Stomach (tissue), 9 donors: ENCODE measurements around the gene SH2D7. TPM values are rescaled to one million over a fixed set of nuclear protein-coding genes. Genes with fewer than 3 reads are reported as not detected.
A peak's percentile ranks its signal among the peaks of the same experiment; 100 is the strongest.

Experiments used
- DNase-seq, 2 donors: peaks; one replicate each; pipeline versions ENCODE4 v3.0.0 to v3.0.0-alpha.2; 2013 to 2019
- H3K27ac ChIP-seq, 5 donors: fragments of 200-600 bp in 4 of 5; sonication (generic) in 4 of 5; one replicate each; pipeline ENCODE4 v1.5.1; 2013 to 2019; ENCODE audit warnings: mild to moderate bottlenecking in 1 of 5, moderate library complexity in 1 of 5
- H3K27me3 ChIP-seq, 3 donors: fragments of 200-600 bp; sonication (generic); one replicate each; pipeline ENCODE4 v1.5.1; 2017 to 2019; ENCODE audit warnings: mixed run types in 1 of 3
- H3K36me3 ChIP-seq, 4 donors: fragments of 200-600 bp; sonication (generic); 1 replicate in 3 of 4; 2 replicates in 1 of 4; pipeline ENCODE4 v1.5.1; 2016 to 2019
- H3K4me1 ChIP-seq, 4 donors: fragments of 200-600 bp; sonication (generic); one replicate each; pipeline ENCODE4 v1.5.1; 2016 to 2019
- H3K4me3 ChIP-seq, 4 donors: fragments of 200-600 bp; sonication (generic) in 3 of 4; one replicate each; pipeline ENCODE4 v1.5.1; 2016 to 2019; ENCODE audit warnings: mild to moderate bottlenecking in 1 of 4
- H3K9me3 ChIP-seq, 4 donors: fragments of 200-600 bp; sonication (generic); one replicate each; pipeline ENCODE4 v1.5.1; 2016 to 2019
- EP300 ChIP-seq: sonication (generic); formaldehyde crosslinking; IDR thresholded peaks from one replicate; pipeline ENCODE4 v1.6.1; 2017; ENCODE audit warnings: antibody characterized with exemption
- POLR2A ChIP-seq, 4 donors: fragments of 450-650 bp; IDR thresholded peaks; one replicate each; pipeline ENCODE4 v1.6.1; 2016; ENCODE audit warnings: antibody characterized with exemption in 4 of 4, control low read depth in 2 of 4, mild to moderate bottlenecking in 1 of 4, moderate library complexity in 1 of 4
- POLR2AphosphoS5 ChIP-seq, 3 donors: sonication (generic); formaldehyde crosslinking; IDR thresholded peaks; one replicate each; pipeline ENCODE4 v1.6.1; 2016; ENCODE audit warnings: antibody characterized with exemption in 3 of 3
- WGBS, 5 donors: extraction: QIAGEN DNeasy Blood & Tissue Kit in 3 of 5; methylation state at CpG; one replicate each; pipeline versions ENCODE4 v1.1.5 to v1.1.7; 2013 to 2018; 5-methylcytosine and 5-hydroxymethylcytosine counted together
- intact Hi-C: fragments of 100-400 bp; cut with DNase I; formaldehyde crosslinking; loops from one replicate; pipeline ENCODE4 v1.15.1; 2023; ENCODE audit warnings: low total_unique reads
- polyA plus RNA-seq, 3 donors: library from polyadenylated mRNA; stranded (reverse); fragments of 200-250 nt; gene quantifications; one replicate each; pipeline ENCODE4 v1.2.3, GENCODE V29; 2013
- total RNA-seq, 5 donors: library from RNA; depleted of rRNA; stranded (reverse); fragments of >200 nt; gene quantifications; one replicate each; pipeline versions ENCODE4 v1.1.0 to v1.2.3, GENCODE V29; 2014 to 2016
- TF ChIP-seq, protein P1 (sequence below), 7 experiments: fragments of 450-650 bp in 4 of 7; fragments of 200-600 bp in 3 of 7; sonication (generic) in 3 of 7; IDR thresholded peaks; one replicate each; pipeline ENCODE4 v1.5.1; 2016 to 2019; ENCODE audit warnings: antibody characterized with exemption in 7 of 7, control low read depth in 2 of 7, mild to moderate bottlenecking in 1 of 7
- donor health status: healthy with polysubstance abuse.
- donor health status: Bipolar disorder and iron deficiency.
- donor health status: healthy.

SH2D7 gene
- total and polyA plus RNA-seq, 8 donors: 0.29 to 0.45 TPM; not detected in 6

DNA sequence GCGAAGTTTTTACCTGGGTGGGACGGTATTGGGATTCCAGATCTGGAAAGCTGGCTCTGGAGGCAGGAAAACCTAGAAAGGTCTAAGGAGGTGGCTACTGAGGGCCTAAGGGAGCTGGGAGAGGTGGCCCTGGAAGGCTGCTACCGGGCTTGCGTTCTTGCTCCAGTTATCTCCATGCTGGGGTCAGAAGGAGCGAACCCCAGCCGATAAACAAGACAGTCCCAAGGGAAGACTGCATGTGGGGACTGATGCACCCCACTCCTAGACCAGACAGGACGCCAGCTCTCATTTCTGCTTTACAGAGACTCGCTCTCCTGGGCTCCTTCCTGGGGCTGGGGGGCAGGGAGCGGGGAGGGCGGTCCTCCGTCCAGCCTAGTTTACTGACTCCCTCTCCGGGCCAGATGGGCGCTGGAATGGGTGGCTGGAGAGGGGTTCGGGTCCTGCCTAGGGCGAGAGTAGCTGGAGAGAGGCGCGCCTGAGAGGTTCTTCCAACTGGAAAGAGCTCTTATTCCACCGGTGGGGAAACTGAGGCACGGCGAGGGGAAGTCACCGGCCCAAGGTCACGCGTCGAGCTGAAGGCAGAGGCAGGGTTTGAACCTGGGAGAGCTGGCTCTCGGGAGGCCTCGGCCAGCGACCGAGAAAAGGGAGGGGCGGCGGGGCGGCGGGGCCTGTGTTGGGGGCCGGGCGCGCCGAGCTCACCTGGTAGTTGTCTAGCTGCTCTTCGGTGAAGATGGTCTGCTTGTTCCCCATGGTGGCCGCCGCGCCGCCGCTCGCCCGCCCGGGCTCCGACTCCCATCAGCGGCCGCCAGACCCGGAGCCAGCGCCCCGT is 38.3 kb downstream of the SH2D7 start:
- peaks cover 5 to 28% (median 17%) of the 10 kb centered on the region in 4 donors for H3K4me1 ChIP-seq
- DNase-seq: no peak
- H3K36me3 ChIP-seq: no peaks in the 10 kb centered on the region
- TF ChIP-seq, protein P1, sequence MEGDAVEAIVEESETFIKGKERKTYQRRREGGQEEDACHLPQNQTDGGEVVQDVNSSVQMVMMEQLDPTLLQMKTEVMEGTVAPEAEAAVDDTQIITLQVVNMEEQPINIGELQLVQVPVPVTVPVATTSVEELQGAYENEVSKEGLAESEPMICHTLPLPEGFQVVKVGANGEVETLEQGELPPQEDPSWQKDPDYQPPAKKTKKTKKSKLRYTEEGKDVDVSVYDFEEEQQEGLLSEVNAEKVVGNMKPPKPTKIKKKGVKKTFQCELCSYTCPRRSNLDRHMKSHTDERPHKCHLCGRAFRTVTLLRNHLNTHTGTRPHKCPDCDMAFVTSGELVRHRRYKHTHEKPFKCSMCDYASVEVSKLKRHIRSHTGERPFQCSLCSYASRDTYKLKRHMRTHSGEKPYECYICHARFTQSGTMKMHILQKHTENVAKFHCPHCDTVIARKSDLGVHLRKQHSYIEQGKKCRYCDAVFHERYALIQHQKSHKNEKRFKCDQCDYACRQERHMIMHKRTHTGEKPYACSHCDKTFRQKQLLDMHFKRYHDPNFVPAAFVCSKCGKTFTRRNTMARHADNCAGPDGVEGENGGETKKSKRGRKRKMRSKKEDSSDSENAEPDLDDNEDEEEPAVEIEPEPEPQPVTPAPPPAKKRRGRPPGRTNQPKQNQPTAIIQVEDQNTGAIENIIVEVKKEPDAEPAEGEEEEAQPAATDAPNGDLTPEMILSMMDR (IDR thresholded peaks at IDR 0.05): no peak
- TF ChIP-seq POLR2A (IDR thresholded peaks at IDR 0.05) (no peak), EP300 (no peak)
- peak overlapping the region; percentile 57 to 90 (median 82) for H3K27ac ChIP-seq
- 29 to 64% (median 41%) methylated on average over 21 to 51 of the region's 51 CpGs for WGBS, 5 donors
- H3K27me3 ChIP-seq: no peaks in the 10 kb centered on the region
- no peaks in the 10 kb centered on the region for H3K9me3 ChIP-seq
- H3K4me3 ChIP-seq: peak overlapping the region; percentile 65 to 79 (median 72)
- intact Hi-C loops: no loop called here

DNA sequence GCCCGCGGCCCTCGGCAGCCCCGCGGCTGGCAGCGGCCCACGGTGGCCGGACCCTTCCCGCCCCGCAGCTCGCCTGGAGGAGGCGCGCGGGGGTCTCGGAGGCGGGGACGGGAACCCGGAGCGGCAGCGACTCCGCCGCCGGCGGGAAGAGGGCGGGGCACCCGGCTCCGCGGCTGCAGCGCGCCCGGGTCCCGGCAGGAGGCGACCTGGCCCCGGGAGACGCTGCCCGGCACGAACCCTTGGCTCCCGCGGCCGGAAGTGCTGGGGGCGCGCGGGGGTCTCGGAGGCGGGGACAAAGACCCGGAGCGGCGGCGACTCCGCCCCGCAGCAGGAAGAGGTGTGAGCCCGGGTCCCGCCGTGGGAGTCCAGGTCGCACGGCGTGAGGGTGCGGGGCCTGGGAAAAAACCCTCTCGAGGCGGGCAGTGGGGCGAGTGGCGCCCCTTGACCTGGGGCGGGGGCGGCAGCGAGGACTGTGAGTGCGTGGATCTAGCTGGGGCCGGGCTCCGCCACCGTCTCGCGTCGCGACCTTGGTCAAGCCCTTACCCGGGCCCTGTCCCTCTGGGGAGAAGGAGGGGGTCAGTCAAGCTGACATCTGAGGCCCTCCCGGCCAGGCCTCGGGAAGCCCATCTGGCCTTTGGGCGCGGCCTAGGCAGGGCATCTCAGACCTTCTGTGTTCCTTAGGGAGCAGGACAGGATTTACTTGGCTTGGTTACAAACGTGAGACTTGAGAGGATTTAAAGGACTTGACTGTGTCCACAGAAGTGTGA is 39.1 kb downstream of the SH2D7 start, which contains the start of gene CIB2:
CIB2 (minus strand) TSS at position 151 of the 767 bp plus-strand sequence. CDS start 230 bp downstream, outside the sequence.
- no peaks in the 10 kb centered on the region for H3K36me3 ChIP-seq
- H3K27ac ChIP-seq: peak within 1 kb of the TSS; percentile 74 to 90 (median 88)
- intact Hi-C loops: no loop called here
- TF ChIP-seq, protein P1 (IDR thresholded peaks at IDR 0.05): peak in 4 of 7 experiments; percentile 50 to 92 (median 79)
- no peak for TF ChIP-seq EP300
- peak in 2 of 3 donors; percentile 43 to 53 for TF ChIP-seq POLR2AphosphoS5 (IDR thresholded peaks at IDR 0.05)
- H3K9me3 ChIP-seq: no peaks in the 10 kb centered on the region
- peak; percentile 73 to 94 for DNase-seq
- peak within 1 kb of the TSS; percentile 65 to 79 (median 72) for H3K4me3 ChIP-seq
- H3K27me3 ChIP-seq: no peaks in the 10 kb centered on the region
- WGBS, 5 donors: 0 to 1% (median 0%) methylated on average over 6 to 79 of the region's 79 CpGs
- peaks cover 5 to 28% (median 17%) of the 10 kb centered on the region in 4 donors for H3K4me1 ChIP-seq

DNA sequence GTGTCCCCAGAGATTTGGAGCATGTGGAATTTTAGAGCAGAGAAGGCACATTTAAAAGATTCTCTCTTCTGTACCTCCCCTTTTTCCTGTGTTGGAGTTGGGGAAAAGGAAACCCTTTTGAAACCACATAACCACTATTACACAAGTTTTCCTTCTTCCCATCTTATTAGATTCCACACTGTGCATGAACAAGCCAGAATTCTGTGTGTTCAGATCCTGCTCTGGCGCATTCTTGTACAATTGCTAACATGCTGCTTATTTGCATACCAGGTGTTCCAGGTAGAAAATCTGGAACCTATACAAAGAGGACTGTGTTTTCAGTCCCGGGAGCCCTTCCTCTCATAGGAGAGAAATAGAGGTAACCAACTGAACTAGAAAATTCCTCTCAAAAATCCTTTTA is 41.4 kb downstream of the SH2D7 start:
- Histone ChIP-seq H3K36me3 (no peaks in the 10 kb centered on the region), H3K27me3 (no peaks in the 10 kb centered on the region), H3K4me1 (peaks cover 5 to 24% (median 17%) of the 10 kb centered on the region in 4 donors), H3K9me3 (no peaks in the 10 kb centered on the region), H3K4me3 (no peak overlapping the region), H3K27ac (peak overlapping the region in 1 of 5 donors; percentile 24)
- no peak for DNase-seq
- 38 to 71% (median 60%) methylated on average over 2 of the region's 2 CpGs for WGBS, 5 donors
- TF ChIP-seq, protein P1 (IDR thresholded peaks at IDR 0.05): no peak
- TF ChIP-seq EP300 (no peak), POLR2AphosphoS5 (IDR thresholded peaks at IDR 0.05) (peak in 1 of 3 donors; percentile 15)
- intact Hi-C loops: no loop called here

DNA sequence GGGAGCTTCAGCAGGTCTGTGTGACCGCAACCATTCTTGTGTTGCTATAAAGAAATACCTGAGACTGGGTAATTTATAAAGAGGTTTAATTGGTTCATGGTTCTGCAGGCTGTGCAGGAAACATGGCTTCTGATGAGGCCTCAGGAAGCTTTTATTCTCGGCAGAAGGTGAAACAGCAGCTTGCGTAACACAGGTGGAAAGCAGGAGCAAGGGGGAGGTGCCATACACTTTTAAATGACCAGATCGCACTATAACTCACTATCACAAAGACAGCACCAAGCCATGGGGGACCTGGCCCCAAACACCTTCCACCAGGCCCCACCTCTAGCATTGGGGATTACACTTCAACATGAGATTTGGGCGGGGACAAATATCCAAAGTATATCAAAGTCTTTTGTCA is 47.2 kb downstream of the SH2D7 start:
- TF ChIP-seq, protein P1 (IDR thresholded peaks at IDR 0.05): no peak
- TF ChIP-seq POLR2A (IDR thresholded peaks at IDR 0.05) (no peak), EP300 (no peak), POLR2AphosphoS5 (IDR thresholded peaks at IDR 0.05) (no peak)
- intact Hi-C loops: no loop called here
- Histone ChIP-seq H3K27me3 (no peaks in the 10 kb centered on the region), H3K4me3 (no peak overlapping the region), H3K36me3 (no peaks in the 10 kb centered on the region), H3K27ac (no peak overlapping the region), H3K4me1 (peaks cover 0 to 7% (median 0%) of the 10 kb centered on the region in 4 donors), H3K9me3 (no peaks in the 10 kb centered on the region)
- 88 to 96% (median 94%) methylated on average over 5 of the region's 5 CpGs for WGBS, 5 donors
- DNase-seq: no peak
